Endothelial cell of umbilical vein (primary cell): ENCODE measurements around the gene SYTL2.

Experiments used
- EZH2 ChIP-seq: IDR thresholded peaks from 2 replicates; pipeline ENCODE4 v1.6.1; 2012; ENCODE audit warnings: borderline replicate concordance, low read depth, mild to moderate bottlenecking, moderate library complexity, low read length, inconsistent platforms; ENCODE audit not compliant: severe bottlenecking
- MYC ChIP-seq: IDR thresholded peaks from one replicate; pipeline ENCODE4 v1.6.1; 2011; ENCODE audit warnings: mild to moderate bottlenecking, low read depth, low read length
- POLR2A ChIP-seq: IDR thresholded peaks from 2 replicates; pipeline ENCODE4 v1.6.1; 2012; ENCODE audit warnings: low read depth, mild to moderate bottlenecking, control low read depth, low read length
- POLR2AphosphoS5 ChIP-seq: IDR thresholded peaks from 2 replicates; pipeline ENCODE4 v1.6.1; 2012; ENCODE audit warnings: low read depth, mild to moderate bottlenecking, control low read depth, low read length, moderate library complexity; ENCODE audit not compliant: insufficient read depth
- TF ChIP-seq, protein P1 (sequence below), 2 donors: IDR thresholded peaks; 1 replicate in 1 of 2; 2 replicates in 1 of 2; pipeline ENCODE4 v1.5.1; 2011; ENCODE audit warnings: low read length in 2 of 2, mild to moderate bottlenecking in 2 of 2, moderate library complexity in 2 of 2, control low read depth in 1 of 2, inconsistent platforms in 1 of 2, low read depth in 1 of 2; ENCODE audit not compliant: insufficient read depth in 1 of 2; ENCODE audit errors: extremely low read depth in 1 of 2
- TF ChIP-seq, protein P2 (sequence below): IDR thresholded peaks from 2 replicates; pipeline ENCODE4 v1.6.1; 2011; ENCODE audit not compliant: insufficient read depth, insufficient read length

DNA sequence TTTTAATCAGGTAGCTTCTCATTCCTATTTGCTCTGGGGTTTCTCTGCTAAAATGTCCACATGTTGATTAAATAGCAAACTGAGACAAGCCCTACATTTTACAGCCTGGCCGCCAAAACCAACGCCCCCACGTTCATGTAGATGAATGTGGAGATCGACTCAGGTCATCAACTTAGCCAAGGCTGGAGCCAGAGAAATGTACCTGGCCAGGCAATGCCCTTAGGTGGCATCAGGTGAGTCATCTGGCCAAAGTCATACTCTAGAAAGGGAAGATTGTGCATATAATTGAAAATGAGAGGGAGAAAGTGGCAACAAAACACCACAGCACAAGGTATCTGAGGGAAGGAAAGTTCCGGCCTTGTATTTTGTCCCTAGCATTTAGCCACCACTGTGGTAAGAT lies 87.9 kb downstream of the SYTL2 start:
- TF ChIP-seq, protein P1, sequence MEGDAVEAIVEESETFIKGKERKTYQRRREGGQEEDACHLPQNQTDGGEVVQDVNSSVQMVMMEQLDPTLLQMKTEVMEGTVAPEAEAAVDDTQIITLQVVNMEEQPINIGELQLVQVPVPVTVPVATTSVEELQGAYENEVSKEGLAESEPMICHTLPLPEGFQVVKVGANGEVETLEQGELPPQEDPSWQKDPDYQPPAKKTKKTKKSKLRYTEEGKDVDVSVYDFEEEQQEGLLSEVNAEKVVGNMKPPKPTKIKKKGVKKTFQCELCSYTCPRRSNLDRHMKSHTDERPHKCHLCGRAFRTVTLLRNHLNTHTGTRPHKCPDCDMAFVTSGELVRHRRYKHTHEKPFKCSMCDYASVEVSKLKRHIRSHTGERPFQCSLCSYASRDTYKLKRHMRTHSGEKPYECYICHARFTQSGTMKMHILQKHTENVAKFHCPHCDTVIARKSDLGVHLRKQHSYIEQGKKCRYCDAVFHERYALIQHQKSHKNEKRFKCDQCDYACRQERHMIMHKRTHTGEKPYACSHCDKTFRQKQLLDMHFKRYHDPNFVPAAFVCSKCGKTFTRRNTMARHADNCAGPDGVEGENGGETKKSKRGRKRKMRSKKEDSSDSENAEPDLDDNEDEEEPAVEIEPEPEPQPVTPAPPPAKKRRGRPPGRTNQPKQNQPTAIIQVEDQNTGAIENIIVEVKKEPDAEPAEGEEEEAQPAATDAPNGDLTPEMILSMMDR (IDR thresholded peaks at IDR 0.05; ENCODE audit: extremely low read depth in 1 of 2, insufficient read depth in 1 of 2, low read depth in 1 of 2, low read length in 2 of 2): no peak
- no peak for TF ChIP-seq POLR2A
- TF ChIP-seq EZH2: no peak
- no peak for TF ChIP-seq POLR2AphosphoS5
- TF ChIP-seq MYC: no peak
- TF ChIP-seq, protein P2, sequence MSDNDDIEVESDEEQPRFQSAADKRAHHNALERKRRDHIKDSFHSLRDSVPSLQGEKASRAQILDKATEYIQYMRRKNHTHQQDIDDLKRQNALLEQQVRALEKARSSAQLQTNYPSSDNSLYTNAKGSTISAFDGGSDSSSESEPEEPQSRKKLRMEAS: no peak
